Endothelial cell of umbilical vein (primary cell): ENCODE data around the gene GTSE1. TPM values are rescaled to one million over a fixed set of nuclear protein-coding genes. Genes with fewer than 3 reads are reported as not detected.

Source experiments
- BruUV-seq: library from RNA; stranded (reverse); fragments of 400-500 nt; replicated peaks from 2 replicates; lab custom pipeline; 2021; lab: Mats Ljungman, UMichigan
- CTCF ChIA-PET: fragments of 300-600, 350-600 bp; sonication (Branson Sonifier 250); formaldehyde crosslinking; loops from one replicate; lab custom pipeline; 2021; ENCODE audit warnings: antibody characterized with exemption, inconsistent platforms; lab: Charles Lee
- POLR2A ChIA-PET: fragments of 300-600, 350-600 bp; sonication (Branson Sonifier 250); formaldehyde crosslinking; loops from one replicate; lab custom pipeline; 2021; ENCODE audit warnings: antibody characterized with exemption, inconsistent platforms; lab: Charles Lee
- DNase-seq: peaks from one replicate; pipeline ENCODE4 v3.0.0-alpha.2; 2011; ENCODE audit warnings: low read depth, low spot score
- FAIRE-seq: peaks from 2 replicates; lab custom pipeline; 2011; peaks lifted over from hg19 to GRCh38; lab: Jason Lieb, UNC
- H2AFZ ChIP-seq: 2 replicates; pipeline ENCODE4 v1.6.0; 2012; ENCODE audit warnings: low read depth, low read length, control low read depth, inconsistent platforms
- H3K27ac ChIP-seq: 2 replicates; pipeline ENCODE4 v1.5.1; 2011; ENCODE audit warnings: low read depth, mild to moderate bottlenecking, control low read depth, low read length, moderate library complexity; ENCODE audit not compliant: insufficient read depth
- H3K27me3 ChIP-seq, 2 experiments: 2 replicates each; pipeline versions ENCODE4 v1.6.0 to v1.6.1; 2011; ENCODE audit warnings: low read length in 2 of 2, mixed read lengths in 1 of 2; ENCODE audit not compliant: control insufficient read depth in 2 of 2, insufficient read depth in 2 of 2
- H3K36me3 ChIP-seq, 2 experiments: 2 replicates in 1 of 2; 3 replicates in 1 of 2; pipeline ENCODE4 v1.5.1; 2011; ENCODE audit warnings: low read length in 2 of 2, mild to moderate bottlenecking in 1 of 2, moderate library complexity in 1 of 2; ENCODE audit not compliant: control insufficient read depth in 2 of 2, insufficient read depth in 2 of 2; ENCODE audit errors: extremely low read depth in 1 of 2
- H3K4me1 ChIP-seq: 3 replicates; pipeline ENCODE4 v1.5.1; 2011; ENCODE audit warnings: mild to moderate bottlenecking, low read length; ENCODE audit not compliant: control insufficient read depth, insufficient read depth; ENCODE audit errors: extremely low read depth
- H3K4me2 ChIP-seq: 2 replicates; pipeline ENCODE4 v1.6.1; 2011; ENCODE audit warnings: low read length, control low read depth, mixed read lengths; ENCODE audit not compliant: insufficient read depth
- H3K4me3 ChIP-seq, 3 experiments: fragments of 200-600 bp in 1 of 3; sonication (generic), shearing (Covaris generic) in 1 of 3; replicated peaks in 1 of 3; 2 replicates each; pipeline ENCODE4 v1.5.1; 2011 to 2016; ENCODE audit warnings: control low read depth in 3 of 3, low read length in 3 of 3, mild to moderate bottlenecking in 2 of 3, inconsistent platforms in 1 of 3, low read depth in 1 of 3, moderate library complexity in 1 of 3; ENCODE audit not compliant: insufficient read depth in 1 of 3
- H3K79me2 ChIP-seq: 2 replicates; pipeline ENCODE4 v1.6.0; 2012; ENCODE audit warnings: low read length, inconsistent platforms; ENCODE audit not compliant: control insufficient read depth, insufficient read depth
- H3K9ac ChIP-seq: replicated peaks from 2 replicates; pipeline ENCODE3; 2011; ENCODE audit warnings: low read length, control low read depth; ENCODE audit not compliant: insufficient read depth; ENCODE audit errors: extremely low read depth
- H3K9me1 ChIP-seq: replicated peaks from 3 replicates; pipeline ENCODE4 v1.6.0; 2011; ENCODE audit warnings: mild to moderate bottlenecking, low read length; ENCODE audit not compliant: control insufficient read depth, insufficient read depth; ENCODE audit errors: extremely low read depth
- H3K9me3 ChIP-seq: replicated peaks from 2 replicates; pipeline ENCODE4 v1.5.1; 2012; ENCODE audit warnings: low read length, inconsistent platforms; ENCODE audit not compliant: control insufficient read depth, insufficient read depth
- H4K20me1 ChIP-seq: replicated peaks from 2 replicates; pipeline ENCODE3; 2011; ENCODE audit warnings: mild to moderate bottlenecking, low read length; ENCODE audit not compliant: control insufficient read depth, insufficient read depth; ENCODE audit errors: extremely low read depth
- EZH2 ChIP-seq: IDR thresholded peaks from 2 replicates; pipeline ENCODE4 v1.6.1; 2012; ENCODE audit warnings: borderline replicate concordance, low read depth, mild to moderate bottlenecking, moderate library complexity, low read length, inconsistent platforms; ENCODE audit not compliant: severe bottlenecking
- FOS ChIP-seq: IDR thresholded peaks from 2 replicates; pipeline ENCODE4 v1.6.1; 2011; ENCODE audit warnings: mild to moderate bottlenecking, low read length, moderate library complexity, borderline replicate concordance; ENCODE audit not compliant: insufficient read depth
- GATA2 ChIP-seq: IDR thresholded peaks from 2 replicates; pipeline ENCODE4 v1.7.0; 2011; ENCODE audit warnings: low read depth, mild to moderate bottlenecking, moderate library complexity, mixed read lengths, low read length; ENCODE audit not compliant: insufficient read length, insufficient read depth
- JUN ChIP-seq: IDR thresholded peaks from 2 replicates; pipeline ENCODE4 v1.6.1; 2011; ENCODE audit warnings: borderline replicate concordance, low read depth; ENCODE audit not compliant: insufficient read length, insufficient read depth
- POLR2A ChIP-seq: IDR thresholded peaks from 2 replicates; pipeline ENCODE4 v1.6.1; 2012; ENCODE audit warnings: low read depth, mild to moderate bottlenecking, control low read depth, low read length
- POLR2AphosphoS5 ChIP-seq: IDR thresholded peaks from 2 replicates; pipeline ENCODE4 v1.6.1; 2012; ENCODE audit warnings: low read depth, mild to moderate bottlenecking, control low read depth, low read length, moderate library complexity; ENCODE audit not compliant: insufficient read depth
- dilution Hi-C: fragments of 300-500 bp; cut with MboI; formaldehyde crosslinking; loops from one replicate; pipeline ENCODE4 v1.15.0; 2019; ENCODE audit warnings: low sequenced_read_pairs; ENCODE audit not compliant: extremely low pct_ligation_motif_present
- intact Hi-C: fragments of 100-400 bp; cut with micrococcal nuclease; formaldehyde crosslinking; loops from one replicate; pipeline ENCODE4 v1.10.0; 2022
- polyA plus RNA-seq, 4 experiments: library from polyadenylated mRNA; depleted of rRNA in 3 of 4; stranded (reverse) in 3 of 4; unstranded in 1 of 4; fragments of >200 nt; gene quantifications; 2 replicates each; pipeline versions ENCODE4 v1.2.1 to v1.2.3, GENCODE V29; 2011 to 2012; ENCODE audit warnings: missing spikeins in 1 of 4
- total RNA-seq: library from RNA; stranded (reverse); gene quantifications from 2 replicates; pipeline ENCODE4 v1.2.3, GENCODE V29; 2021
- TF ChIP-seq, protein P1 (sequence below): IDR thresholded peaks from 2 replicates; pipeline ENCODE4 v1.6.1; 2011; ENCODE audit not compliant: insufficient read depth, insufficient read length
- TF ChIP-seq, protein P2 (sequence below), 2 donors: IDR thresholded peaks; 1 replicate in 1 of 2; 2 replicates in 1 of 2; pipeline ENCODE4 v1.5.1; 2011; ENCODE audit warnings: low read length in 2 of 2, mild to moderate bottlenecking in 2 of 2, moderate library complexity in 2 of 2, control low read depth in 1 of 2, inconsistent platforms in 1 of 2, low read depth in 1 of 2; ENCODE audit not compliant: insufficient read depth in 1 of 2; ENCODE audit errors: extremely low read depth in 1 of 2

Gene GTSE1
- total and polyA plus RNA-seq, 2 donors (not counting 3 experiments of a cell fraction or from before 2014, with no cell fraction given) = 25.9 to 57.2 TPM

DNA sequence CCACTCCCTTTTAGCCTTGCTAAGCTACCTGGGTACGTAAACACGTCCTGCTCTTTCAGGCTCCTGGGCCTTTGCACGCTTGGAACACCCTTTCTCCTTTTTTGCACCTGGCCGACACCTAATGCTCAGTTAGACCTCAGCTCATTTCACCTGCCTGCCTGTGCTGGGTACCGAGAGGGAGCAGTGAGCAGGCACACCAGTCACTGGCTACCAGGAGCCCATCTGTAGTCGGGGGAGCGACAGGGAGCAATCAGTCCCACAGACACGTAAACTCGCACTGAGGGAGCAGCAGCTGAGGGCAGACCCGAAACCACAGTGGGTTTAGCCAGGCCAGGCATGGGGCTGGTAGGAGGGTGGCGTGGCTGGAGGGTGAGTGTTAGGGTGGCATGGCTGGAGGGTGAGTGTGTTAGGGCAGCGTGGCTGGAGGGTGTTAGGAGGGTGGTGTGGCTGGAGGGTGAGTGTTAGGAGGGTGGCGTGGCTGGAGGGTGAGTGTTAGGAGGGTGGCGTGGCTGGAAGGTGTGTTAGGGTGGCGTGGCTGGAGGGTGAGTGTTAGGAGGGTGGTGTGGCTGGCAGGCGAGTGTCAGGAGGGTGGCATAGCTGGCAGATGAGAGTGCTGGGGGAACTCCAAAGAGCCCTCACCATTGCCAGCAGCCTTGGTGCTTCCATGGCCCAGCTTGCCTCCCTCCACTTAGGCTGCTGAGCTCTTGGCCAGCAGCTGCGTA lies 6.4 kb upstream of the GTSE1 start:
- H2AFZ ChIP-seq = no peak overlapping the region
- no peak for FAIRE-seq
- no peak for DNase-seq
- H4K20me1 ChIP-seq = no peaks in the 10 kb centered on the region
- H3K9me3 ChIP-seq = no peaks in the 10 kb centered on the region
- ChIA-PET POLR2A (interaction anchor here (0.7 kb wide), 1 partner anchor 277 kb away, joined by 4 read pairs; no protein-coding TSS in a partner anchor), CTCF (no interaction called here)
- TF ChIP-seq POLR2A (no peak), GATA2 (no peak), EZH2 (no peak), JUN (no peak), POLR2AphosphoS5 (no peak), FOS (no peak)
- TF ChIP-seq, protein P1, sequence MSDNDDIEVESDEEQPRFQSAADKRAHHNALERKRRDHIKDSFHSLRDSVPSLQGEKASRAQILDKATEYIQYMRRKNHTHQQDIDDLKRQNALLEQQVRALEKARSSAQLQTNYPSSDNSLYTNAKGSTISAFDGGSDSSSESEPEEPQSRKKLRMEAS = no peak
- TF ChIP-seq, protein P2, sequence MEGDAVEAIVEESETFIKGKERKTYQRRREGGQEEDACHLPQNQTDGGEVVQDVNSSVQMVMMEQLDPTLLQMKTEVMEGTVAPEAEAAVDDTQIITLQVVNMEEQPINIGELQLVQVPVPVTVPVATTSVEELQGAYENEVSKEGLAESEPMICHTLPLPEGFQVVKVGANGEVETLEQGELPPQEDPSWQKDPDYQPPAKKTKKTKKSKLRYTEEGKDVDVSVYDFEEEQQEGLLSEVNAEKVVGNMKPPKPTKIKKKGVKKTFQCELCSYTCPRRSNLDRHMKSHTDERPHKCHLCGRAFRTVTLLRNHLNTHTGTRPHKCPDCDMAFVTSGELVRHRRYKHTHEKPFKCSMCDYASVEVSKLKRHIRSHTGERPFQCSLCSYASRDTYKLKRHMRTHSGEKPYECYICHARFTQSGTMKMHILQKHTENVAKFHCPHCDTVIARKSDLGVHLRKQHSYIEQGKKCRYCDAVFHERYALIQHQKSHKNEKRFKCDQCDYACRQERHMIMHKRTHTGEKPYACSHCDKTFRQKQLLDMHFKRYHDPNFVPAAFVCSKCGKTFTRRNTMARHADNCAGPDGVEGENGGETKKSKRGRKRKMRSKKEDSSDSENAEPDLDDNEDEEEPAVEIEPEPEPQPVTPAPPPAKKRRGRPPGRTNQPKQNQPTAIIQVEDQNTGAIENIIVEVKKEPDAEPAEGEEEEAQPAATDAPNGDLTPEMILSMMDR (IDR thresholded peaks at IDR 0.05; ENCODE audit: extremely low read depth in 1 of 2, insufficient read depth in 1 of 2, low read depth in 1 of 2, low read length in 2 of 2) = no peak
- peaks cover 16% of the 10 kb centered on the region for H3K4me1 ChIP-seq
- no peak overlapping the region for H3K4me2 ChIP-seq
- H3K27ac ChIP-seq = no peak overlapping the region
- H3K36me3 ChIP-seq = peaks cover under 1 to 12% of the 10 kb centered on the region in 2 experiments
- no peaks in the 10 kb centered on the region for H3K27me3 ChIP-seq
- no peak overlapping the region for H3K9ac ChIP-seq
- dilution Hi-C loops (no loop called here), intact Hi-C loops (no loop called here)
- BruUV-seq = no TSS peak
- H3K79me2 ChIP-seq = no peaks in the 10 kb centered on the region
- H3K9me1 ChIP-seq = no peaks in the 10 kb centered on the region
- H3K4me3 ChIP-seq = no peak overlapping the region
